Measurements from ENCODE around the gene NFIC. TPM values are rescaled to one million over a fixed set of nuclear protein-coding genes. Genes with fewer than 3 reads are reported as not detected.

NFIC gene
- total and polyA plus RNA-seq, 10 of the 15 experiments (the other 5 are each of a cell fraction or from before 2014, with no cell fraction given) = 0.71 to 53.5 (median 10.2) TPM

DNA sequence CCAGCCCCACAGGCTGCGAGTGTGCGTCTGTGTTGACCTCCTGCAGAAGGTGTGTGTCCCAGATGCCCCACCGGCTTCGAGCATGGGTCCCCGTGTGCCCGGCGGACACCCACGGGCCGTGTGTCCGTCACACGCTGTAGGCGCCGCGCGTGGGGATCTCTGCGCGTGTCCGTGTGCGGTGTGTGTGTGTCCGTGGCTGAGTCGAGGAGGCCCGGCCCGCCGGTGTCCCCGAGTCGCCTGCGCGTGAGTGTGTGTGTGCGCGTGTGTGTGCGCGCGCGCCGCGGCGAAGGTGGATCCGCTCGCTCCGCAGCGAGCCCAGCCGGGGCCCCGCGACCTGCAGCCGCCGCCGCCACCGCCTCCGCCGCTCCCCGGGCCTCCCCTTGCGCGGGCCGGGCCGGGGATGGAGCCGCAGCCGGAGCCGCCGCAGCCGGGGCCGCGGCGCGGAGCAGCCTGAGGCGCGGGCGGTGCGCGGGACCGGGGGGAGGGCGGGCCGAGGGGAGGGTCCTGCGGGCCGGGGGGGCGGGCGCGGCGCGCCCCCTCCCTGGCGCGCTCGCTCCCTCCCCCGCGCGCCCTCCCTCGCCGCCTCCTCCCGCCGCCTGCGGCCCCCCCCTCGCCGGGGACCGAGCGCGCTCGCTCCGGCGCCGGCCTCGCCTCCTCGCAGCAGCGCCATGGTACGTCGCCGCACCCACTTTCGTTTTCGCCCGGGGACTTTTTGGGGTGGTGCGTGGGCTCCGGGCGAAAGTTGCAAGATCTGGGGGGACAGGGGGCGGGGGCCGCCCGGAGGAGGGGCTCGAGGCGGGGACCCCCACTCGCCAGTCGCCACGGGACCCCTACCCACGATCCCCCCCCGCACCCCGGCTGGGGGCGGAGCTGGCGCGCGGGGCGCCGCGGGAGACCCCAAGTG, 7.1 kb upstream of the NFIC start (continued):
- TF ChIP-seq, protein P1, sequence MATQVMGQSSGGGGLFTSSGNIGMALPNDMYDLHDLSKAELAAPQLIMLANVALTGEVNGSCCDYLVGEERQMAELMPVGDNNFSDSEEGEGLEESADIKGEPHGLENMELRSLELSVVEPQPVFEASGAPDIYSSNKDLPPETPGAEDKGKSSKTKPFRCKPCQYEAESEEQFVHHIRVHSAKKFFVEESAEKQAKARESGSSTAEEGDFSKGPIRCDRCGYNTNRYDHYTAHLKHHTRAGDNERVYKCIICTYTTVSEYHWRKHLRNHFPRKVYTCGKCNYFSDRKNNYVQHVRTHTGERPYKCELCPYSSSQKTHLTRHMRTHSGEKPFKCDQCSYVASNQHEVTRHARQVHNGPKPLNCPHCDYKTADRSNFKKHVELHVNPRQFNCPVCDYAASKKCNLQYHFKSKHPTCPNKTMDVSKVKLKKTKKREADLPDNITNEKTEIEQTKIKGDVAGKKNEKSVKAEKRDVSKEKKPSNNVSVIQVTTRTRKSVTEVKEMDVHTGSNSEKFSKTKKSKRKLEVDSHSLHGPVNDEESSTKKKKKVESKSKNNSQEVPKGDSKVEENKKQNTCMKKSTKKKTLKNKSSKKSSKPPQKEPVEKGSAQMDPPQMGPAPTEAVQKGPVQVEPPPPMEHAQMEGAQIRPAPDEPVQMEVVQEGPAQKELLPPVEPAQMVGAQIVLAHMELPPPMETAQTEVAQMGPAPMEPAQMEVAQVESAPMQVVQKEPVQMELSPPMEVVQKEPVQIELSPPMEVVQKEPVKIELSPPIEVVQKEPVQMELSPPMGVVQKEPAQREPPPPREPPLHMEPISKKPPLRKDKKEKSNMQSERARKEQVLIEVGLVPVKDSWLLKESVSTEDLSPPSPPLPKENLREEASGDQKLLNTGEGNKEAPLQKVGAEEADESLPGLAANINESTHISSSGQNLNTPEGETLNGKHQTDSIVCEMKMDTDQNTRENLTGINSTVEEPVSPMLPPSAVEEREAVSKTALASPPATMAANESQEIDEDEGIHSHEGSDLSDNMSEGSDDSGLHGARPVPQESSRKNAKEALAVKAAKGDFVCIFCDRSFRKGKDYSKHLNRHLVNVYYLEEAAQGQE (IDR thresholded peaks at IDR 0.05; ENCODE audit: low read depth, low read length) = no peak
- TF ChIP-seq IRF4 (IDR thresholded peaks at IDR 0.05; ENCODE audit: low read depth, low read length) (no peak), BCL11A (IDR thresholded peaks at IDR 0.05; ENCODE audit: low read depth, low read length) (no peak), EZH2 (IDR thresholded peaks at IDR 0.05; ENCODE audit: borderline replicate concordance, control insufficient read depth, low read depth, low read length) (no peak), CREM (IDR thresholded peaks at IDR 0.05; ENCODE audit: low read depth) (no peak), KLF5 (IDR thresholded peaks at IDR 0.05; ENCODE audit: partially characterized antibody) (no peak), MYC (IDR thresholded peaks at IDR 0.05; ENCODE audit: insufficient read depth, insufficient read length, insufficient replicate concordance, low read length, severe bottlenecking) (peak; percentile 37), IKZF2 (IDR thresholded peaks at IDR 0.05) (no peak)
- TF ChIP-seq, protein P2, sequence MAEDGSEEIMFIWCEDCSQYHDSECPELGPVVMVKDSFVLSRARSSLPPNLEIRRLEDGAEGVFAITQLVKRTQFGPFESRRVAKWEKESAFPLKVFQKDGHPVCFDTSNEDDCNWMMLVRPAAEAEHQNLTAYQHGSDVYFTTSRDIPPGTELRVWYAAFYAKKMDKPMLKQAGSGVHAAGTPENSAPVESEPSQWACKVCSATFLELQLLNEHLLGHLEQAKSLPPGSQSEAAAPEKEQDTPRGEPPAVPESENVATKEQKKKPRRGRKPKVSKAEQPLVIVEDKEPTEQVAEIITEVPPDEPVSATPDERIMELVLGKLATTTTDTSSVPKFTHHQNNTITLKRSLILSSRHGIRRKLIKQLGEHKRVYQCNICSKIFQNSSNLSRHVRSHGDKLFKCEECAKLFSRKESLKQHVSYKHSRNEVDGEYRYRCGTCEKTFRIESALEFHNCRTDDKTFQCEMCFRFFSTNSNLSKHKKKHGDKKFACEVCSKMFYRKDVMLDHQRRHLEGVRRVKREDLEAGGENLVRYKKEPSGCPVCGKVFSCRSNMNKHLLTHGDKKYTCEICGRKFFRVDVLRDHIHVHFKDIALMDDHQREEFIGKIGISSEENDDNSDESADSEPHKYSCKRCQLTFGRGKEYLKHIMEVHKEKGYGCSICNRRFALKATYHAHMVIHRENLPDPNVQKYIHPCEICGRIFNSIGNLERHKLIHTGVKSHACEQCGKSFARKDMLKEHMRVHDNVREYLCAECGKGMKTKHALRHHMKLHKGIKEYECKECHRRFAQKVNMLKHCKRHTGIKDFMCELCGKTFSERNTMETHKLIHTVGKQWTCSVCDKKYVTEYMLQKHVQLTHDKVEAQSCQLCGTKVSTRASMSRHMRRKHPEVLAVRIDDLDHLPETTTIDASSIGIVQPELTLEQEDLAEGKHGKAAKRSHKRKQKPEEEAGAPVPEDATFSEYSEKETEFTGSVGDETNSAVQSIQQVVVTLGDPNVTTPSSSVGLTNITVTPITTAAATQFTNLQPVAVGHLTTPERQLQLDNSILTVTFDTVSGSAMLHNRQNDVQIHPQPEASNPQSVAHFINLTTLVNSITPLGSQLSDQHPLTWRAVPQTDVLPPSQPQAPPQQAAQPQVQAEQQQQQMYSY (CRISPR knock-in tag; IDR thresholded peaks at IDR 0.05) = no peak
- TF ChIP-seq, protein P3, sequence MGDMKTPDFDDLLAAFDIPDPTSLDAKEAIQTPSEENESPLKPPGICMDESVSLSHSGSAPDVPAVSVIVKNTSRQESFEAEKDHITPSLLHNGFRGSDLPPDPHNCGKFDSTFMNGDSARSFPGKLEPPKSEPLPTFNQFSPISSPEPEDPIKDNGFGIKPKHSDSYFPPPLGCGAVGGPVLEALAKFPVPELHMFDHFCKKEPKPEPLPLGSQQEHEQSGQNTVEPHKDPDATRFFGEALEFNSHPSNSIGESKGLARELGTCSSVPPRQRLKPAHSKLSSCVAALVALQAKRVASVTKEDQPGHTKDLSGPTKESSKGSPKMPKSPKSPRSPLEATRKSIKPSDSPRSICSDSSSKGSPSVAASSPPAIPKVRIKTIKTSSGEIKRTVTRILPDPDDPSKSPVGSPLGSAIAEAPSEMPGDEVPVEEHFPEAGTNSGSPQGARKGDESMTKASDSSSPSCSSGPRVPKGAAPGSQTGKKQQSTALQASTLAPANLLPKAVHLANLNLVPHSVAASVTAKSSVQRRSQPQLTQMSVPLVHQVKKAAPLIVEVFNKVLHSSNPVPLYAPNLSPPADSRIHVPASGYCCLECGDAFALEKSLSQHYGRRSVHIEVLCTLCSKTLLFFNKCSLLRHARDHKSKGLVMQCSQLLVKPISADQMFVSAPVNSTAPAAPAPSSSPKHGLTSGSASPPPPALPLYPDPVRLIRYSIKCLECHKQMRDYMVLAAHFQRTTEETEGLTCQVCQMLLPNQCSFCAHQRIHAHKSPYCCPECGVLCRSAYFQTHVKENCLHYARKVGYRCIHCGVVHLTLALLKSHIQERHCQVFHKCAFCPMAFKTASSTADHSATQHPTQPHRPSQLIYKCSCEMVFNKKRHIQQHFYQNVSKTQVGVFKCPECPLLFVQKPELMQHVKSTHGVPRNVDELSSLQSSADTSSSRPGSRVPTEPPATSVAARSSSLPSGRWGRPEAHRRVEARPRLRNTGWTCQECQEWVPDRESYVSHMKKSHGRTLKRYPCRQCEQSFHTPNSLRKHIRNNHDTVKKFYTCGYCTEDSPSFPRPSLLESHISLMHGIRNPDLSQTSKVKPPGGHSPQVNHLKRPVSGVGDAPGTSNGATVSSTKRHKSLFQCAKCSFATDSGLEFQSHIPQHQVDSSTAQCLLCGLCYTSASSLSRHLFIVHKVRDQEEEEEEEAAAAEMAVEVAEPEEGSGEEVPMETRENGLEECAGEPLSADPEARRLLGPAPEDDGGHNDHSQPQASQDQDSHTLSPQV (IDR thresholded peaks at IDR 0.05) = no peak
- TF ChIP-seq, protein P4, sequence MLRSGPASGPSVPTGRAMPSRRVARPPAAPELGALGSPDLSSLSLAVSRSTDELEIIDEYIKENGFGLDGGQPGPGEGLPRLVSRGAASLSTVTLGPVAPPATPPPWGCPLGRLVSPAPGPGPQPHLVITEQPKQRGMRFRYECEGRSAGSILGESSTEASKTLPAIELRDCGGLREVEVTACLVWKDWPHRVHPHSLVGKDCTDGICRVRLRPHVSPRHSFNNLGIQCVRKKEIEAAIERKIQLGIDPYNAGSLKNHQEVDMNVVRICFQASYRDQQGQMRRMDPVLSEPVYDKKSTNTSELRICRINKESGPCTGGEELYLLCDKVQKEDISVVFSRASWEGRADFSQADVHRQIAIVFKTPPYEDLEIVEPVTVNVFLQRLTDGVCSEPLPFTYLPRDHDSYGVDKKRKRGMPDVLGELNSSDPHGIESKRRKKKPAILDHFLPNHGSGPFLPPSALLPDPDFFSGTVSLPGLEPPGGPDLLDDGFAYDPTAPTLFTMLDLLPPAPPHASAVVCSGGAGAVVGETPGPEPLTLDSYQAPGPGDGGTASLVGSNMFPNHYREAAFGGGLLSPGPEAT (IDR thresholded peaks at IDR 0.05; ENCODE audit: low read depth) = no peak
- TF ChIP-seq, protein P5, sequence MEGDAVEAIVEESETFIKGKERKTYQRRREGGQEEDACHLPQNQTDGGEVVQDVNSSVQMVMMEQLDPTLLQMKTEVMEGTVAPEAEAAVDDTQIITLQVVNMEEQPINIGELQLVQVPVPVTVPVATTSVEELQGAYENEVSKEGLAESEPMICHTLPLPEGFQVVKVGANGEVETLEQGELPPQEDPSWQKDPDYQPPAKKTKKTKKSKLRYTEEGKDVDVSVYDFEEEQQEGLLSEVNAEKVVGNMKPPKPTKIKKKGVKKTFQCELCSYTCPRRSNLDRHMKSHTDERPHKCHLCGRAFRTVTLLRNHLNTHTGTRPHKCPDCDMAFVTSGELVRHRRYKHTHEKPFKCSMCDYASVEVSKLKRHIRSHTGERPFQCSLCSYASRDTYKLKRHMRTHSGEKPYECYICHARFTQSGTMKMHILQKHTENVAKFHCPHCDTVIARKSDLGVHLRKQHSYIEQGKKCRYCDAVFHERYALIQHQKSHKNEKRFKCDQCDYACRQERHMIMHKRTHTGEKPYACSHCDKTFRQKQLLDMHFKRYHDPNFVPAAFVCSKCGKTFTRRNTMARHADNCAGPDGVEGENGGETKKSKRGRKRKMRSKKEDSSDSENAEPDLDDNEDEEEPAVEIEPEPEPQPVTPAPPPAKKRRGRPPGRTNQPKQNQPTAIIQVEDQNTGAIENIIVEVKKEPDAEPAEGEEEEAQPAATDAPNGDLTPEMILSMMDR (IDR thresholded peaks at IDR 0.05 in 2 of 3, conservative IDR thresholded peaks at IDR 0.05 in 1 of 3; ENCODE audit: control insufficient read depth in 2 of 3, extremely low read depth in 1 of 3, insufficient read depth in 1 of 3, low read depth in 3 of 3, low read length in 3 of 3) = no peak
